SK-N-SH (cell line): ENCODE data around the gene MYOG. TPM values are rescaled to one million over a fixed set of nuclear protein-coding genes. Genes with fewer than 3 reads are reported as not detected.

Source experiments
- CTCF ChIA-PET: fragments of 300-600, 350-600 bp; formaldehyde crosslinking; extraction: SDS; loops from one replicate; lab custom pipeline; 2021; lab: Yijun Ruan, JAX
- POLR2A ChIA-PET: fragments of 350-600 bp; sonication (Branson Sonifier 250); formaldehyde crosslinking; extraction: SDS; loops from one replicate; lab custom pipeline; 2020; ENCODE audit warnings: antibody characterized with exemption, inconsistent platforms; lab: Yijun Ruan, JAX
- DNase-seq: peaks from one replicate; pipeline ENCODE4 v3.0.0; 2012
- H2AFZ ChIP-seq: fragments of 200-600 bp; sonication (generic); 2 replicates; pipeline ENCODE4 v1.8.1; 2016; ENCODE audit warnings: antibody characterized with exemption, mild to moderate bottlenecking, low read depth
- H3F3A ChIP-seq: fragments of 200-600 bp; sonication (generic); replicated peaks from 2 replicates; pipeline ENCODE3; 2016; ENCODE audit warnings: antibody characterized with exemption, mild to moderate bottlenecking; ENCODE audit not compliant: insufficient read depth
- H3K27ac ChIP-seq, 2 experiments: fragments of 200-500 bp in 1 of 2; fragments of 200-600 bp in 1 of 2; sonication (Bioruptor generic) in 1 of 2; sonication (generic), shearing (Covaris generic) in 1 of 2; 2 replicates each; pipeline versions ENCODE4 v1.5.1 to v1.6.1; 2014 to 2016; ENCODE audit warnings: low read depth in 2 of 2, inconsistent platforms in 1 of 2, low read length in 1 of 2, mild to moderate bottlenecking in 1 of 2, mixed read lengths in 1 of 2
- H3K27me3 ChIP-seq: fragments of 200-600 bp; sonication (generic), shearing (Covaris generic); 2 replicates; pipeline ENCODE4 v1.6.1; 2016; ENCODE audit warnings: mixed run types; ENCODE audit not compliant: insufficient read depth
- H3K36me3 ChIP-seq, 2 experiments: fragments of 200-500 bp in 1 of 2; fragments of 200-600 bp in 1 of 2; sonication (Bioruptor generic) in 1 of 2; sonication (generic) in 1 of 2; replicated peaks in 1 of 2; 2 replicates each; pipeline versions ENCODE3 to v1.5.1; 2014 to 2016; ENCODE audit warnings: low read length in 1 of 2, mild to moderate bottlenecking in 1 of 2; ENCODE audit not compliant: insufficient read depth in 2 of 2, control insufficient read depth in 1 of 2
- H3K4me1 ChIP-seq, 2 experiments: fragments of 200-500 bp in 1 of 2; fragments of 200-600 bp in 1 of 2; sonication (Bioruptor generic) in 1 of 2; sonication (generic), shearing (Covaris generic) in 1 of 2; 2 replicates each; pipeline versions ENCODE4 v1.5.1 to v1.6.1; 2014 to 2016; ENCODE audit warnings: low read depth in 1 of 2, low read length in 1 of 2, mixed run types in 1 of 2; ENCODE audit not compliant: insufficient read depth in 2 of 2, control insufficient read depth in 1 of 2
- H3K4me2 ChIP-seq: fragments of 200-600 bp; sonication (generic), shearing (Covaris generic); 2 replicates; pipeline ENCODE4 v1.6.1; 2017; ENCODE audit warnings: mixed run types
- H3K4me3 ChIP-seq, 2 experiments: fragments of 200-500 bp in 1 of 2; fragments of 200-600 bp in 1 of 2; sonication (Bioruptor generic) in 1 of 2; sonication (generic), shearing (Covaris generic) in 1 of 2; 2 replicates each; pipeline versions ENCODE4 v1.5.1 to v1.8.1; 2014 to 2016; ENCODE audit warnings: low read depth in 2 of 2, inconsistent platforms in 1 of 2, low read length in 1 of 2, mild to moderate bottlenecking in 1 of 2, mixed read lengths in 1 of 2, moderate library complexity in 1 of 2
- H3K79me2 ChIP-seq: fragments of 200-600 bp; sonication (generic); 2 replicates; pipeline ENCODE4 v1.8.1; 2017; ENCODE audit warnings: mild to moderate bottlenecking; ENCODE audit not compliant: insufficient read depth
- H3K9ac ChIP-seq: fragments of 200-600 bp; sonication (generic); 2 replicates; pipeline ENCODE4 v1.6.1; 2017; ENCODE audit warnings: mixed run types
- H3K9me2 ChIP-seq: fragments of 200-600 bp; sonication (generic); 2 replicates; pipeline ENCODE4 v1.6.1; 2017; ENCODE audit warnings: mixed run types
- H3K9me3 ChIP-seq: fragments of 200-600 bp; sonication (generic); 2 replicates; pipeline ENCODE4 v1.6.1; 2017; ENCODE audit warnings: mixed run types, mild to moderate bottlenecking, moderate library complexity
- H4K20me1 ChIP-seq: fragments of 200-600 bp; sonication (generic); 2 replicates; pipeline ENCODE4 v1.6.1; 2017; ENCODE audit warnings: mild to moderate bottlenecking, mixed run types; ENCODE audit not compliant: insufficient read depth
- CTCF ChIP-seq: fragments of 200-600 bp; sonication (generic); IDR thresholded peaks from 2 replicates; pipeline ENCODE4 v1.6.1; 2017; ENCODE audit warnings: antibody characterized with exemption, mild to moderate bottlenecking, moderate library complexity
- EP300 ChIP-seq, 2 experiments: IDR thresholded peaks; 2 replicates each; pipeline versions ENCODE4 v1.4.0 to v1.6.1; 2012; ENCODE audit warnings: borderline replicate concordance in 1 of 2, low read depth in 1 of 2, low read length in 1 of 2
- FOXJ3 ChIP-seq: sonication (generic); formaldehyde crosslinking; IDR thresholded peaks from 2 replicates; pipeline ENCODE4 v1.5.1; 2020; ENCODE audit warnings: mild to moderate bottlenecking, missing genetic modification reagents
- FOXM1 ChIP-seq: IDR thresholded peaks from 2 replicates; pipeline ENCODE4 v1.4.0; 2012; ENCODE audit warnings: low read depth, mild to moderate bottlenecking
- GABPA ChIP-seq: IDR thresholded peaks from 2 replicates; pipeline ENCODE4 v1.4.0; 2012; ENCODE audit warnings: low read depth, mild to moderate bottlenecking
- GATA2 ChIP-seq: sonication (generic); formaldehyde crosslinking; IDR thresholded peaks from 2 replicates; pipeline ENCODE4 v1.5.0; 2020; ENCODE audit warnings: mild to moderate bottlenecking, missing genetic modification reagents
- JUND ChIP-seq: IDR thresholded peaks from 2 replicates; pipeline ENCODE4 v1.4.0; 2012
- MEF2A ChIP-seq: IDR thresholded peaks from 2 replicates; pipeline ENCODE4 v1.4.0; 2012; ENCODE audit warnings: low read depth, borderline replicate concordance
- NRF1 ChIP-seq: IDR thresholded peaks from 2 replicates; pipeline ENCODE4 v1.6.1; 2012; ENCODE audit warnings: low read depth, mild to moderate bottlenecking, low read length
- RAD21 ChIP-seq: IDR thresholded peaks from 2 replicates; pipeline ENCODE4 v1.6.1; 2012; ENCODE audit warnings: mild to moderate bottlenecking, low read length
- RCOR1 ChIP-seq: fragments of 150-350 bp; IDR thresholded peaks from 2 replicates; pipeline ENCODE4 v1.6.1; 2017; ENCODE audit warnings: antibody characterized with exemption, low read length
- RFX5 ChIP-seq: IDR thresholded peaks from 2 replicates; pipeline ENCODE4 v1.6.1; 2012; ENCODE audit warnings: mild to moderate bottlenecking, improper control_type of control experiment, low read length
- SMC3 ChIP-seq: IDR thresholded peaks from 2 replicates; pipeline ENCODE4 v1.6.1; 2012; ENCODE audit warnings: low read depth, low read length, improper control_type of control experiment
- TAF1 ChIP-seq: IDR thresholded peaks from 2 replicates; pipeline ENCODE4 v1.6.1; 2012; ENCODE audit warnings: low read depth, mild to moderate bottlenecking, low read length, moderate library complexity, borderline replicate concordance
- USF1 ChIP-seq: IDR thresholded peaks from 2 replicates; pipeline ENCODE4 v1.4.0; 2012; ENCODE audit warnings: low read depth, borderline replicate concordance
- USF2 ChIP-seq: fragments of 150-350 bp; IDR thresholded peaks from 2 replicates; pipeline ENCODE4 v1.6.1; 2017; ENCODE audit warnings: antibody characterized with exemption, low read length, low read depth, borderline replicate concordance
- YY1 ChIP-seq: IDR thresholded peaks from 2 replicates; pipeline ENCODE4 v1.4.0; 2012; ENCODE audit warnings: low read depth, mild to moderate bottlenecking
- ZBTB33 ChIP-seq: IDR thresholded peaks from 2 replicates; pipeline ENCODE4 v1.4.0; 2012; ENCODE audit warnings: low read depth, borderline replicate concordance
- WGBS: methylation state at CpG from one replicate; pipeline ENCODE4 v1.1.6; 2017; ENCODE audit warnings: low lambda C conversion rate; 5-methylcytosine and 5-hydroxymethylcytosine counted together
- polyA plus RNA-seq, 3 experiments: library from polyadenylated mRNA; depleted of rRNA; stranded (reverse); fragments of >200 nt; gene quantifications; 2 replicates each; pipeline ENCODE4 v1.2.3, GENCODE V29; 2012

Gene MYOG
- polyA plus RNA-seq, 1 of the 3 experiments (the other 2 are of a cell fraction) = not detected

- Histone ChIP-seq H3K4me3 (no peak overlapping the region), H3K79me2 (no peaks in the 10 kb centered on the region), H3K27ac (no peak overlapping the region), H3K36me3 (peaks cover 0 to 5% of the 10 kb centered on the region in 2 experiments), H2AFZ (no peak overlapping the region), H3K9me2 (no peaks in the 10 kb centered on the region), H3K9me3 (no peaks in the 10 kb centered on the region), H3K4me2 (no peak overlapping the region), H3K4me1 (no peaks in the 10 kb centered on the region; a peak in 1 of 4 replicates), H4K20me1 (no peaks in the 10 kb centered on the region), H3F3A (no peaks in the 10 kb centered on the region), H3K9ac (no peak overlapping the region), H3K27me3 (no peaks in the 10 kb centered on the region; the same call in 1 of the 2 replicates)
- WGBS = 54% methylated on average over 4 of the region's 6 CpGs
- POLR2A ChIA-PET = no interaction called here
- CTCF ChIA-PET = interaction anchor here (1.0 to 4.4 kb wide), 6 partner anchors 9 to 167 kb away, joined by 3 to 28 read pairs (median 10); no protein-coding TSS in a partner anchor
- TF ChIP-seq ZBTB33 (no peak), RCOR1 (no peak), SMC3 (no peak), TAF1 (no peak), USF2 (no peak), GATA2 (CRISPR knock-in tag) (no peak), NRF1 (no peak), EP300 (IDR thresholded peaks at IDR 0.05; ENCODE audit: borderline replicate concordance in 1 of 2, low read depth in 1 of 2, low read length in 1 of 2) (no peak), RAD21 (no peak), GABPA (no peak), FOXJ3 (CRISPR knock-in tag) (no peak), USF1 (no peak)
- DNase-seq = no peak
Measured at GRCh38 chr1:203101813-203102634, 16.2 kb upstream of the MYOG start.

- Histone ChIP-seq H3K9me2 (no peaks in the 10 kb centered on the region), H3K79me2 (no peaks in the 10 kb centered on the region), H3K4me2 (no peak overlapping the region), H2AFZ (no peak overlapping the region), H3F3A (no peaks in the 10 kb centered on the region), H3K27me3 (no peaks in the 10 kb centered on the region; the same call in 1 of the 2 replicates), H3K36me3 (peaks cover 0 to 5% of the 10 kb centered on the region in 2 experiments), H4K20me1 (no peaks in the 10 kb centered on the region), H3K4me3 (no peak overlapping the region), H3K4me1 (no peaks in the 10 kb centered on the region; a peak in 1 of 4 replicates), H3K27ac (no peak overlapping the region), H3K9ac (no peak overlapping the region), H3K9me3 (0 out of 2 replicates have a peak, but pooled peaks cover 5% of the 10 kb centered on the region)
- ChIA-PET CTCF (interaction anchor here (0.7 to 4.4 kb wide), 6 partner anchors 17 to 167 kb away, joined by 3 to 28 read pairs (median 4); no protein-coding TSS in a partner anchor), POLR2A (no interaction called here)
- TF ChIP-seq YY1 = no peak
- TF ChIP-seq RFX5 = no peak
- TF ChIP-seq GABPA = no peak
- TF ChIP-seq JUND = no peak
- no peak for TF ChIP-seq FOXJ3 (CRISPR knock-in tag)
- no peak for TF ChIP-seq FOXM1
- no peak for TF ChIP-seq MEF2A
- TF ChIP-seq CTCF = no peak
- no peak for TF ChIP-seq EP300 (IDR thresholded peaks at IDR 0.05; ENCODE audit: borderline replicate concordance in 1 of 2, low read depth in 1 of 2, low read length in 1 of 2)
- DNase-seq = no peak
Measured at GRCh38 chr1:203100516-203100869, 14.7 kb upstream of the MYOG start.
